MCF 10A (cell line): ENCODE results near the gene ARID5B. TPM values are rescaled to one million over a fixed set of nuclear protein-coding genes. Genes with fewer than 3 reads are reported as not detected.

ENCODE experiments used
- BruUV-seq: library from RNA; stranded (reverse); fragments of 400-500 nt; replicated peaks from 2 replicates; lab custom pipeline; 2021; lab: Mats Ljungman, UMichigan
- CTCF ChIA-PET: fragments of 300-600 bp; sonication (Branson Sonifier 250); formaldehyde crosslinking; extraction: SDS; loops from one replicate; lab custom pipeline; 2021; ENCODE audit warnings: antibody characterized with exemption, inconsistent platforms; lab: Yijun Ruan, JAX
- POLR2A ChIA-PET: fragments of 300-600, 350-650 bp; sonication (Branson Sonifier 250); formaldehyde crosslinking; extraction: SDS; loops from one replicate; lab custom pipeline; 2020; ENCODE audit warnings: antibody characterized with exemption, inconsistent platforms; lab: Yijun Ruan, JAX
- DNase-seq: peaks from one replicate; pipeline ENCODE4 v3.0.0-alpha.2; 2018; ENCODE audit not compliant: unreplicated experiment
- H3K27ac Mint-ChIP-seq: one replicate; pipeline ENCODE4 v1.8.0; 2022; ENCODE audit warnings: mild to moderate bottlenecking, low read depth, mixed read lengths; ENCODE audit not compliant: unreplicated experiment
- H3K27me3 Mint-ChIP-seq: one replicate; pipeline ENCODE4 v1.8.0; 2022; ENCODE audit warnings: mixed read lengths; ENCODE audit not compliant: insufficient read depth, unreplicated experiment
- H3K36me3 Mint-ChIP-seq: one replicate; pipeline ENCODE4 v1.8.0; 2022; ENCODE audit warnings: mild to moderate bottlenecking, moderate library complexity, mixed read lengths; ENCODE audit not compliant: insufficient read depth, unreplicated experiment
- H3K4me1 Mint-ChIP-seq: one replicate; pipeline ENCODE4 v1.8.0; 2022; ENCODE audit warnings: mixed read lengths; ENCODE audit not compliant: insufficient read depth, unreplicated experiment
- H3K4me3 Mint-ChIP-seq: one replicate; pipeline ENCODE4 v1.8.0; 2022; ENCODE audit warnings: mild to moderate bottlenecking, moderate library complexity, mixed read lengths; ENCODE audit not compliant: unreplicated experiment
- H3K9me3 Mint-ChIP-seq: one replicate; pipeline ENCODE4 v1.8.0; 2022; ENCODE audit warnings: mixed read lengths; ENCODE audit not compliant: unreplicated experiment
- CTCF ChIP-seq: fragments of 200-600 bp; IDR thresholded peaks from one replicate; pipeline ENCODE4 v1.8.0; 2022; ENCODE audit warnings: antibody characterized with exemption, mild to moderate bottlenecking; ENCODE audit not compliant: unreplicated experiment
- intact Hi-C: fragments of 100-400 bp; cut with micrococcal nuclease; formaldehyde crosslinking; loops from 2 replicates; pipeline ENCODE4 v1.14.1; 2022
- total RNA-seq: library from RNA; stranded (reverse); gene quantifications from 2 replicates; pipeline ENCODE4 v1.2.3, GENCODE V29; 2022

ARID5B gene
- total RNA-seq, 1 experiment from 2014 or later: 12.2 TPM

DNA sequence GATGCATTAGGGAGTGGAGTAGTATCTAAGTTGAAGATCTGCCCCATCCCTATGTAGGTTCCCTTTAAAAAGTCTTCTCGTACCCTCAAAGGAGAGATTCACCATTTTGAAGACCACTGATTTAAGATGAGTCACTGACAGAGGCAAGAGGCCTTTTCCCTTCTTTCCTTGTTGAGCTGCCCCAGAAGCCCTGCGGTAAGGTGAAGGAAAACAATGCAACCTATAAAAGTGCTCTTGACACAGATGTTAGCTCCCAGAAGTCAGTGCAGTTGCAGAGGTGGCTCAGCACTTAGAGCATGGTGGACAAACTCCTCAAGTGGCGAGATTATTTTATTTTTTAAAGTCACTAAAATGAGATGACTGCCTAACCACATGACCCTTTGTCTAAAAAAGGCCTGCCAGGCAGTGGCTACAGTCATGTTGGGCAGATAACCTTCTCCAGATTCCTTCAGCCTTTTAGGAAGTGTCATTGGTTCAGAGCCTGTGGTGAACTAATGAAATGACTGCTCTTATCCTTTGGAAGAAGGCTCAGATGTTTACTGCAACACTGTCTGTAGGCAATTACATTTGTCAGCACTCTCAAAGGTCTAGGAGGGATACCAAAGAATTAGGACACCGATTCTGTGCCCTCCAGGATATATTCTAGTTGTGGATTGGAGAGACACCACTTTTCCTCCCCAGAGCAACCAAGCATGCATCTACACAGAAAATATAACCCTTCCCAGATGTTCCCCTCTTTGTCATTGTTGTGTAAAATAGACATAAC lies 88.7 kb downstream of the ARID5B start:
- no peak for TF ChIP-seq CTCF
- ChIA-PET CTCF (interaction anchor here (1.4 kb wide), 1 partner anchor 255 kb away, joined by 4 read pairs; no protein-coding TSS in a partner anchor), POLR2A (no interaction called here)
- H3K4me1 Mint-ChIP-seq: peaks cover 35% of the 10 kb centered on the region
- H3K36me3 Mint-ChIP-seq: peaks cover 5% of the 10 kb centered on the region
- no peaks in the 10 kb centered on the region for H3K9me3 Mint-ChIP-seq
- no peak for DNase-seq
- intact Hi-C loops: no loop called here
- no TSS peak for BruUV-seq
- H3K4me3 Mint-ChIP-seq: no peak overlapping the region
- H3K27me3 Mint-ChIP-seq: no peaks in the 10 kb centered on the region
- no peak overlapping the region for H3K27ac Mint-ChIP-seq

DNA sequence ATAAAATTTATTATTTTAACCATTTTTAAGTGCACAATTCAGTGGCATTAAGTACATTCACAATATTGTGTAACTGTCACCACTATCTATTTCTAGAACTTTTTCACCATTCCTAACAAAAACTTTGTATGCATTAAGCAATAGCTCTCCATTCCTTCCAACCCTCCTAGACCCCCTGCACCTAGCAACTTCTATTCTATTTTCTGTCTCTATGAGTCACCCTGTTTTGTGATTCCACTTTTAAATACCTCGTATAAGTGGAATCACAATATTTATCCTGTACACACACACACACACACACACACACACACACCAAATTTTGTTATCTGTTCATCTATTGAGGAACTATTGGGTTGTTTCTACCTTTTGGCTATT lies 89.2 kb downstream of the ARID5B start:
- TF ChIP-seq CTCF: no peak
- no TSS peak for BruUV-seq
- CTCF ChIA-PET: no interaction called here
- H3K27me3 Mint-ChIP-seq: no peaks in the 10 kb centered on the region
- no peak overlapping the region for H3K27ac Mint-ChIP-seq
- no peaks in the 10 kb centered on the region for H3K9me3 Mint-ChIP-seq
- peaks cover 41% of the 10 kb centered on the region for H3K4me1 Mint-ChIP-seq
- H3K36me3 Mint-ChIP-seq: peaks cover 5% of the 10 kb centered on the region
- no peak for DNase-seq
- intact Hi-C loops: no loop called here
- POLR2A ChIA-PET: no interaction called here
- no peak overlapping the region for H3K4me3 Mint-ChIP-seq

DNA sequence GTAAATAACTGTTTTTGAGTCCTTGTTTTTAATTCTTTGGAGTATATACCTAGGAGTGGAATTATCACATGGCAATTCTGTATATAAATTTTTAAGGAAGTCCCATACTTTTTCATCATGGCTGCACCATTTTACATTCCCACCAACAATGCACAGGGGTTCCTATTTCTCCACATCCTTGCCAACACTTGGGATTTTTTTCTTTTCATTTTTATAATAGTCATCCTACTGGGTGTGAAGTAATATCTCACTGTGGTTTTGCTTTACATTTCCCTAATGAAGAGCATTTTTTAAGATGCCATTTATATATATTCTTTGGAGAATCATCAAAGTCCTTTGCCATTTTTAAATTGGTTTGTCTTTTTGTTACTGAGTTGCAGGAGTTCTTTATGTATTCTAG lies 89.7 kb downstream of the ARID5B start:
- H3K27ac Mint-ChIP-seq: no peak overlapping the region
- TF ChIP-seq CTCF: no peak
- no TSS peak for BruUV-seq
- H3K9me3 Mint-ChIP-seq: no peaks in the 10 kb centered on the region
- no peak overlapping the region for H3K4me3 Mint-ChIP-seq
- intact Hi-C loops: no loop called here
- POLR2A ChIA-PET: interaction anchor here (2.4 to 5.6 kb wide), 4 partner anchors 15 to 89 kb away, joined by 14 to 115 read pairs (median 39); partner anchors contain the start of gene ARID5B
- CTCF ChIA-PET: interaction anchor here (0.7 kb wide), 1 partner anchor 59 kb away, joined by 3 read pairs; no protein-coding TSS in a partner anchor
- no peaks in the 10 kb centered on the region for H3K27me3 Mint-ChIP-seq
- DNase-seq: no peak
- H3K36me3 Mint-ChIP-seq: peaks cover 5% of the 10 kb centered on the region
- H3K4me1 Mint-ChIP-seq: peaks cover 42% of the 10 kb centered on the region

- H3K9me3 Mint-ChIP-seq: no peaks in the 10 kb centered on the region
- TF ChIP-seq CTCF: no peak
- BruUV-seq: no TSS peak
- H3K4me3 Mint-ChIP-seq: peak overlapping the region; percentile 75
- peak; percentile 68 for DNase-seq
- peaks cover 42% of the 10 kb centered on the region for H3K4me1 Mint-ChIP-seq
- H3K36me3 Mint-ChIP-seq: peaks cover 5% of the 10 kb centered on the region
- H3K27ac Mint-ChIP-seq: peak overlapping the region; percentile 96
- ChIA-PET CTCF (interaction anchor here (0.6 to 2.1 kb wide), 6 partner anchors 26 to 253 kb away, joined by 3 to 15 read pairs (median 4); partner anchors contain the start of gene ARID5B), POLR2A (interaction anchor here (0.7 to 5.6 kb wide), 17 partner anchors 13 to 1390 kb away, joined by 3 to 115 read pairs (median 10); partner anchors contain the start of gene ARID5B)
- intact Hi-C loops: loop anchor here (2.0 kb wide), 1 partner anchor 89 kb away; no protein-coding TSS in a partner anchor
- H3K27me3 Mint-ChIP-seq: no peaks in the 10 kb centered on the region
Observed at GRCh38 chr10:61992059-61992460, 90.6 kb downstream of the ARID5B start.
